SK-N-SH (cell line): Measurements from ENCODE around the gene CD109. TPM values are rescaled to one million over a fixed set of nuclear protein-coding genes. Genes with fewer than 3 reads are reported as not detected.

Experiments
- CTCF ChIA-PET: fragments of 300-600, 350-600 bp; formaldehyde crosslinking; extraction: SDS; loops from one replicate; lab custom pipeline; 2021; lab: Yijun Ruan, JAX
- POLR2A ChIA-PET: fragments of 350-600 bp; sonication (Branson Sonifier 250); formaldehyde crosslinking; extraction: SDS; loops from one replicate; lab custom pipeline; 2020; ENCODE audit warnings: antibody characterized with exemption, inconsistent platforms; lab: Yijun Ruan, JAX
- DNase-seq: peaks from one replicate; pipeline ENCODE4 v3.0.0; 2012
- H2AFZ ChIP-seq: fragments of 200-600 bp; sonication (generic); 2 replicates; pipeline ENCODE4 v1.8.1; 2016; ENCODE audit warnings: antibody characterized with exemption, mild to moderate bottlenecking, low read depth
- H3F3A ChIP-seq: fragments of 200-600 bp; sonication (generic); replicated peaks from 2 replicates; pipeline ENCODE3; 2016; ENCODE audit warnings: antibody characterized with exemption, mild to moderate bottlenecking; ENCODE audit not compliant: insufficient read depth
- H3K27ac ChIP-seq, 2 experiments: fragments of 200-500 bp in 1 of 2; fragments of 200-600 bp in 1 of 2; sonication (Bioruptor generic) in 1 of 2; sonication (generic), shearing (Covaris generic) in 1 of 2; 2 replicates each; pipeline versions ENCODE4 v1.5.1 to v1.6.1; 2014 to 2016; ENCODE audit warnings: low read depth in 2 of 2, inconsistent platforms in 1 of 2, low read length in 1 of 2, mild to moderate bottlenecking in 1 of 2, mixed read lengths in 1 of 2
- H3K27me3 ChIP-seq: fragments of 200-600 bp; sonication (generic), shearing (Covaris generic); 2 replicates; pipeline ENCODE4 v1.6.1; 2016; ENCODE audit warnings: mixed run types; ENCODE audit not compliant: insufficient read depth
- H3K36me3 ChIP-seq, 2 experiments: fragments of 200-500 bp in 1 of 2; fragments of 200-600 bp in 1 of 2; sonication (Bioruptor generic) in 1 of 2; sonication (generic) in 1 of 2; replicated peaks in 1 of 2; 2 replicates each; pipeline versions ENCODE3 to v1.5.1; 2014 to 2016; ENCODE audit warnings: low read length in 1 of 2, mild to moderate bottlenecking in 1 of 2; ENCODE audit not compliant: insufficient read depth in 2 of 2, control insufficient read depth in 1 of 2
- H3K4me1 ChIP-seq, 2 experiments: fragments of 200-500 bp in 1 of 2; fragments of 200-600 bp in 1 of 2; sonication (Bioruptor generic) in 1 of 2; sonication (generic), shearing (Covaris generic) in 1 of 2; 2 replicates each; pipeline versions ENCODE4 v1.5.1 to v1.6.1; 2014 to 2016; ENCODE audit warnings: low read depth in 1 of 2, low read length in 1 of 2, mixed run types in 1 of 2; ENCODE audit not compliant: insufficient read depth in 2 of 2, control insufficient read depth in 1 of 2
- H3K4me2 ChIP-seq: fragments of 200-600 bp; sonication (generic), shearing (Covaris generic); 2 replicates; pipeline ENCODE4 v1.6.1; 2017; ENCODE audit warnings: mixed run types
- H3K4me3 ChIP-seq, 2 experiments: fragments of 200-500 bp in 1 of 2; fragments of 200-600 bp in 1 of 2; sonication (Bioruptor generic) in 1 of 2; sonication (generic), shearing (Covaris generic) in 1 of 2; 2 replicates each; pipeline versions ENCODE4 v1.5.1 to v1.8.1; 2014 to 2016; ENCODE audit warnings: low read depth in 2 of 2, inconsistent platforms in 1 of 2, low read length in 1 of 2, mild to moderate bottlenecking in 1 of 2, mixed read lengths in 1 of 2, moderate library complexity in 1 of 2
- H3K79me2 ChIP-seq: fragments of 200-600 bp; sonication (generic); 2 replicates; pipeline ENCODE4 v1.8.1; 2017; ENCODE audit warnings: mild to moderate bottlenecking; ENCODE audit not compliant: insufficient read depth
- H3K9ac ChIP-seq: fragments of 200-600 bp; sonication (generic); 2 replicates; pipeline ENCODE4 v1.6.1; 2017; ENCODE audit warnings: mixed run types
- H3K9me2 ChIP-seq: fragments of 200-600 bp; sonication (generic); 2 replicates; pipeline ENCODE4 v1.6.1; 2017; ENCODE audit warnings: mixed run types
- H3K9me3 ChIP-seq: fragments of 200-600 bp; sonication (generic); 2 replicates; pipeline ENCODE4 v1.6.1; 2017; ENCODE audit warnings: mixed run types, mild to moderate bottlenecking, moderate library complexity
- H4K20me1 ChIP-seq: fragments of 200-600 bp; sonication (generic); 2 replicates; pipeline ENCODE4 v1.6.1; 2017; ENCODE audit warnings: mild to moderate bottlenecking, mixed run types; ENCODE audit not compliant: insufficient read depth
- CHD2 ChIP-seq: fragments of 150-350 bp; IDR thresholded peaks from 2 replicates; pipeline ENCODE4 v1.6.1; 2018; ENCODE audit warnings: low read length; ENCODE audit not compliant: partially characterized antibody
- FOXJ3 ChIP-seq: sonication (generic); formaldehyde crosslinking; IDR thresholded peaks from 2 replicates; pipeline ENCODE4 v1.5.1; 2020; ENCODE audit warnings: mild to moderate bottlenecking, missing genetic modification reagents
- FOXM1 ChIP-seq: IDR thresholded peaks from 2 replicates; pipeline ENCODE4 v1.4.0; 2012; ENCODE audit warnings: low read depth, mild to moderate bottlenecking
- JUND ChIP-seq: IDR thresholded peaks from 2 replicates; pipeline ENCODE4 v1.4.0; 2012
- MEF2A ChIP-seq: IDR thresholded peaks from 2 replicates; pipeline ENCODE4 v1.4.0; 2012; ENCODE audit warnings: low read depth, borderline replicate concordance
- NRF1 ChIP-seq: IDR thresholded peaks from 2 replicates; pipeline ENCODE4 v1.6.1; 2012; ENCODE audit warnings: low read depth, mild to moderate bottlenecking, low read length
- PBX3 ChIP-seq: IDR thresholded peaks from 2 replicates; pipeline ENCODE4; 2012
- RCOR1 ChIP-seq: fragments of 150-350 bp; IDR thresholded peaks from 2 replicates; pipeline ENCODE4 v1.6.1; 2017; ENCODE audit warnings: antibody characterized with exemption, low read length
- REST ChIP-seq: IDR thresholded peaks from 2 replicates; pipeline ENCODE4 v1.6.1; 2012; ENCODE audit warnings: mild to moderate bottlenecking, low read depth, low read length, moderate library complexity
- RFX5 ChIP-seq: IDR thresholded peaks from 2 replicates; pipeline ENCODE4 v1.6.1; 2012; ENCODE audit warnings: mild to moderate bottlenecking, improper control_type of control experiment, low read length
- TAF1 ChIP-seq: IDR thresholded peaks from 2 replicates; pipeline ENCODE4 v1.6.1; 2012; ENCODE audit warnings: low read depth, mild to moderate bottlenecking, low read length, moderate library complexity, borderline replicate concordance
- USF1 ChIP-seq: IDR thresholded peaks from 2 replicates; pipeline ENCODE4 v1.4.0; 2012; ENCODE audit warnings: low read depth, borderline replicate concordance
- YY1 ChIP-seq: IDR thresholded peaks from 2 replicates; pipeline ENCODE4 v1.4.0; 2012; ENCODE audit warnings: low read depth, mild to moderate bottlenecking
- WGBS: methylation state at CpG from one replicate; pipeline ENCODE4 v1.1.6; 2017; ENCODE audit warnings: low lambda C conversion rate; 5-methylcytosine and 5-hydroxymethylcytosine counted together
- polyA plus RNA-seq, 3 experiments: library from polyadenylated mRNA; depleted of rRNA; stranded (reverse); fragments of >200 nt; gene quantifications; 2 replicates each; pipeline ENCODE4 v1.2.3, GENCODE V29; 2012

The CD109 gene
- polyA plus RNA-seq, 1 of the 3 experiments (the other 2 are of a cell fraction) = 19.7 TPM

GRCh38 chr6:73782911-73783310 lies 86.9 kb downstream of the CD109 start:
- Histone ChIP-seq H3K9me3 (no peaks in the 10 kb centered on the region), H4K20me1 (no peaks in the 10 kb centered on the region), H2AFZ (no peak overlapping the region), H3F3A (no peaks in the 10 kb centered on the region), H3K4me1 (no peaks in the 10 kb centered on the region; a peak in 1 of 4 replicates), H3K4me3 (no peak overlapping the region), H3K9ac (no peak overlapping the region), H3K79me2 (no peaks in the 10 kb centered on the region), H3K36me3 (peaks cover 13 to 32% of the 10 kb centered on the region in 2 experiments), H3K9me2 (no peaks in the 10 kb centered on the region), H3K27ac (no peak overlapping the region), H3K4me2 (no peak overlapping the region), H3K27me3 (no peaks in the 10 kb centered on the region)
- DNase-seq = no peak
- CTCF ChIA-PET = no interaction called here
- 76% methylated on average over 1 of the region's 1 CpG for WGBS
- TF ChIP-seq FOXJ3 (CRISPR knock-in tag) (no peak), CHD2 (no peak), NRF1 (no peak), REST (no peak), FOXM1 (no peak), YY1 (no peak), MEF2A (no peak), RCOR1 (no peak), JUND (no peak), TAF1 (no peak), USF1 (no peak), RFX5 (no peak), PBX3 (no peak)
- POLR2A ChIA-PET = no interaction called here
